ENCODE results near the gene ITGBL1.
"Not testable (repeated sequence)": the region's sequence is repeated elsewhere in the genome, so short reads cannot be mapped to it uniquely, and the experiment has no call there.

Gene ITGBL1

DNA sequence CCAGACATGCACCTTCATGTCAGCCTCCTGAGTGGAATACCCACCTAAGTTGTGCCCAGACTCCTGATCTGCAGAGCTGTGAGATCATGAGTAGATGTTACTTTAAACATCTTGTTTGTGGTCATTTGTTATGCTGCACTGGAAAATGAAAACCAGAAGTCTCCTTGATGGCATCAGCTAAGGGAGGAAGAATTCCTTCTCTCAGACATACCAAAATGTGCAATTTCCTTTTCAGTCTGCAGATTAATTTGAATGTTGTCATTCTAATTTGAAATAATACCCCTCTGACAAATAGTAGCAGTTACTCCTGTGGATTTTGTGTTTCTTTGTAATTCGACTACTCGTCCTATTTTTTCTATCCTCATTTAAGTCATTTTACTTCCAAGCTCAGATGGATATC, 59.3 kb downstream of the ITGBL1 start:
- FAIRE-seq, result no peak
- DNase-seq (ENCODE audit: low spot score), result no peak

- DNase-seq (ENCODE audit: low spot score) (no peak), FAIRE-seq (no peak)
These were observed 60.2 kb downstream of the ITGBL1 start for GRCh38 chr13:101512650-101513049.

- DNase-seq (ENCODE audit: low spot score), result no peak
- no peak for FAIRE-seq
These were observed 61.6 kb downstream of the ITGBL1 start for GRCh38 chr13:101514100-101514499.

- peak; percentile 4 for DNase-seq (ENCODE audit: low spot score)
- FAIRE-seq, result no peak
These were observed 62.3 kb downstream of the ITGBL1 start for GRCh38 chr13:101514695-101515275.

- FAIRE-seq (no peak), DNase-seq (ENCODE audit: low spot score) (no peak)
These were observed 63.0 kb downstream of the ITGBL1 start for GRCh38 chr13:101515504-101515903.

- FAIRE-seq, result no peak
- DNase-seq (ENCODE audit: low spot score), result no peak
These were observed 63.8 kb downstream of the ITGBL1 start for GRCh38 chr13:101516262-101516661.

GRCh38 chr13:101520672-101521071, 68.2 kb downstream of the ITGBL1 start:
- DNase-seq (ENCODE audit: low spot score) (peak; percentile 54), FAIRE-seq (no peak)

GRCh38 chr13:101521371-101521770, 68.9 kb downstream of the ITGBL1 start:
- no peak for FAIRE-seq
- DNase-seq (ENCODE audit: low spot score), result no peak

DNA sequence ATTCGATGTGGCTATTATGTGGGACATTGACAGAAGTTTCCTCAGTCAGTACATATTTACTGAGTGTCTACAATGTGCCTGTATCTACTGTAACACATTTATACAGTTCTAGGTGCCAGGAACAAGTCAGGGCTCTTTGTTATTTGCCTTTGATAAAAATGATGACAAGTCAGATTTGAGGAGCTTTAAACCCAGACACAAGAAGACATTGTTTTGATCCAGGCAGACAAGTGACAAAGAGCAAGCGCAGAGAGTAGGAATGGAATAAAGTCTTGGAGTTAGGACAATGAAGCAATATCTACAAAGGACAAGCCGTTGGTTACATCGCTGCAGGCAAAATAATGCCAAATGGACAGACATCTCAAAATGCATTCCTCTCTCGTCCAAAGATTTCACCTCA, 70.1 kb downstream of the ITGBL1 start:
- DNase-seq (ENCODE audit: low spot score) (no peak), FAIRE-seq (no peak)

GRCh38 chr13:101523154-101524131, 71.0 kb downstream of the ITGBL1 start:
- FAIRE-seq (no peak), DNase-seq (ENCODE audit: low spot score) (peak; percentile 7)

- DNase-seq (ENCODE audit: low spot score), result no peak
- no peak for FAIRE-seq
These were observed 74.7 kb downstream of the ITGBL1 start for GRCh38 chr13:101527130-101527529.

DNA sequence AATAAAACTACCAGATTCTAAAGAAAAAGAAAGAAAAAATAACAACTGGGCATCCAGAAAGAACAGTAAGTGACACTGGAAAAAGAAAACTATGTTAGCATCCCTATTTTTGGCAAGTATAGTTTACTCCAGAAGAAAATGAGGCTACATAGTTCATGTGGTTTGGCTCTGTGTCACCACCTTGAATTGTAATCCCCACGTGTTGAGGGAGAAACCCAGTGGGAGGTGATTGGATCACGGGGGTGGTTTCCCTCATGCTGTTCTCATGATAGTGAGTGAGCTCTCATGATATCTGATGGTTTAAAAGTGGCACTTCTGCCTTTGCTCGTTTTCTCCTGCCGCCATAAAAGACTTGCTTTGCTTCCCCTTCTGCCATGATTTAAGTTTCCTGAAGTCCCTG, 76.9 kb downstream of the ITGBL1 start:
- FAIRE-seq (no peak), DNase-seq (ENCODE audit: low spot score) (no peak)

- FAIRE-seq, result no peak
- DNase-seq (ENCODE audit: low spot score), result no peak
These were observed 77.8 kb downstream of the ITGBL1 start for GRCh38 chr13:101530293-101530692.

DNA sequence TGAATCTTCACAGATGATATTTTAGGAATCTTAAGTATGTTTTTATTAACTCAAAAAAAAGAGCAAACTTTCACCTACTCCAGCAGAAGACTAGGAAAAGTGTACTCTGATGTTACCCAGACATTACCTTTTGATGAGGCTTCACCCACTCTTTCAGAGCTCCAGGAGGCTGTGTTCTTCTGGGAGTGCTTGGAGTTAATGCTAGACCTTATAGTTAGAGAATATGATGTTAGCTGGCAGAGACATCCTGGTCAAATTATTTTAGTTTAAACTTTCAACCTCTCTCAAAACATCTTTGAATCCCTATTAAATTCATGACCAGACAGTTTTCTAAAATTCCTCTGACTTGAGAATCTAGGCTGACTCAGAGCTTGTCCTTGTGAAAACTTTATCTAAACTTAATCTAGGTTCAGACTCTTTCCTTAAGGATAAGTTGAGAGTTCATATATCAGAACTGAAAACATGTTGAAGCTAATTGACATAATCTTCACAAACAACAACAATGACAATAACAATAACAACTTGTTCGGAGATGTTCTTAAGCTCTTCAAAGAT, 82.8 kb downstream of the ITGBL1 start:
- DNase-seq (ENCODE audit: low spot score) (no peak), FAIRE-seq (no peak)

GRCh38 chr13:101536079-101536478, 83.6 kb downstream of the ITGBL1 start:
- FAIRE-seq, result no peak
- no peak for DNase-seq (ENCODE audit: low spot score)

DNA sequence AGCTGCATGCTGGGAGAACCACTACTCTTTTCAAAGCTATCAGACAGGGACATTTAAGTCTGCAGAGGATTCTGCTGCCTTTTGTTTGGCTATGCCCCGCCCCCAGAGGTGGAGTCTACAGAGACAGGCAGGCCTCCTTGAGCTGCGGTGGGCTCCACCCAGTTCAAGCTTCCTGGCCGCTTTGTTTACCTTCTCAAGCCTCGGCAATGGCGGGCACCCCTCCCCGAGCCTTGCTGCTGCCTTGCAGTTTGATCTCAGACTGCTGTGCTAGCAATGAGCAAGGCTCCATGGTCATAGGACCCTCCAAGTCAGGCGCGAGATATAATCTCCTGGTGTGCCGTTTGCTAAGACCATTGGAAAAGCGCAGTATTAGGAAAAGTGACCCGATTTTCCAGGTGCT, 92.1 kb downstream of the ITGBL1 start:
- not testable (repeated sequence) for DNase-seq (ENCODE audit: low spot score); FAIRE-seq

DNA sequence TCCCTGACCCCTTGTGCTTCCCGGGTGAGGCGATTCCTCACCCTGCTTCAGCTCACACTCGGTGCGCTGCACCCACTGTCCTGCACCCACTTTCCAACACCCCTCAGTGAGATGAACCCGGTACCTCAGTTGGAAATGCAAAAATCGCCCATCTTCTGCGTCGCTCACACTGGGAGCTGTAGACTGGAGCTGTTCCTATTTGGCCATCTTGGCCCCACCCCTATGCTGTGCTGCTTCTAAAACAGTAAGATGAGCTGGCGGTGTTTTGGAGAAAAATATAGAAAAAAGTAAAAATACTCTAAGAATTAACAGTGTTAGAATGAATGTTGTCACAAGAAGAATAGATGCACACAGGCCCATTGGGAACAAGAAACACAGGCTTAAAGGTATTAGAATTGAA, 92.5 kb downstream of the ITGBL1 start:
- FAIRE-seq, result no peak
- no peak for DNase-seq (ENCODE audit: low spot score)

GRCh38 chr13:101545521-101545920, 93.0 kb downstream of the ITGBL1 start:
- DNase-seq (ENCODE audit: low spot score), result no peak
- FAIRE-seq, result no peak

- FAIRE-seq (no peak), DNase-seq (ENCODE audit: low spot score) (no peak)
These were observed 99.8 kb downstream of the ITGBL1 start for GRCh38 chr13:101552286-101552685.

GRCh38 chr13:101552786-101553185, 100.3 kb downstream of the ITGBL1 start:
- no peak for DNase-seq (ENCODE audit: low spot score)
- no peak for FAIRE-seq

GRCh38 chr13:101554420-101555125, 102.1 kb downstream of the ITGBL1 start:
- FAIRE-seq (no peak), DNase-seq (ENCODE audit: low spot score) (no peak)

GRCh38 chr13:101555610-101556009, 103.1 kb downstream of the ITGBL1 start:
- DNase-seq (ENCODE audit: low spot score) (no peak), FAIRE-seq (no peak)

All from urothelium cell line (cell line).